Body of pancreas (tissue), 4 donors: ENCODE data around the gene BACH1.

ENCODE experiments used
- CTCF ChIP-seq, 7 experiments: fragments of 450-650 bp in 4 of 7; fragments of 200-600 bp in 3 of 7; sonication (generic) in 3 of 7; IDR thresholded peaks; one replicate each; pipeline ENCODE4 v1.5.1; 2016 to 2019; ENCODE audit warnings: antibody characterized with exemption in 7 of 7
- POLR2A ChIP-seq, 3 donors: fragments of 450-650 bp; IDR thresholded peaks; one replicate each; pipeline ENCODE4 v1.6.1; 2016; ENCODE audit warnings: antibody characterized with exemption in 3 of 3, mild to moderate bottlenecking in 2 of 3

DNA sequence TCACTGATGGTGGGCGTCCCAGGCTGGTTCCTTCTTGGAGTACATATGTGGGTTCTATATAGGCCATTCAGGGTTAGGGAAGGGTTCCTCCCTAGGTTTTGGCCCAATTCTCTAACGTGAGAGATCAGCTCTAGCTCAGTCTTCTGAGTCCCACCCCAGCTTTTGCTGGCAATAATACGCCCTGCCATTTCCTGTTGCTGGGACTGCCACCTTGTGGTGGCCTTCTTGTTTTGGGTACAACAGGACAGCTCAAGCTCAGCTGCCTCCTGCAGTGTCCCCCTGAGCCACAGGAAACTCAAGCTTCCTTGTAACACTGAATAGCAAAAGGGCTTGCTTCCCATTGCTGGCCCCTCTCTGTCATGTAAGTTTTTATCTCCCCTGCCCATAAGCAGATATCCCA lies 77.8 kb downstream of the BACH1 start:
- peak; percentile 18 to 48 (median 31) for TF ChIP-seq CTCF (IDR thresholded peaks at IDR 0.05)
- no peak for TF ChIP-seq POLR2A (IDR thresholded peaks at IDR 0.05)
